Tibial nerve (tissue), 4 donors: ENCODE measurements around the gene HOXA4.

ENCODE experiments used
- EP300 ChIP-seq, 2 donors: sonication (generic); formaldehyde crosslinking; IDR thresholded peaks; one replicate each; pipeline ENCODE4 v1.6.1; 2017; ENCODE audit warnings: antibody characterized with exemption in 2 of 2, mild to moderate bottlenecking in 1 of 2
- TF ChIP-seq, protein P1 (sequence below), 5 experiments: fragments of 200-600 bp in 3 of 5; fragments of 450-650 bp in 2 of 5; sonication (generic) in 3 of 5; IDR thresholded peaks; one replicate each; pipeline ENCODE4 v1.5.1; 2016 to 2019; ENCODE audit warnings: antibody characterized with exemption in 5 of 5, mild to moderate bottlenecking in 3 of 5, moderate library complexity in 2 of 5

DNA sequence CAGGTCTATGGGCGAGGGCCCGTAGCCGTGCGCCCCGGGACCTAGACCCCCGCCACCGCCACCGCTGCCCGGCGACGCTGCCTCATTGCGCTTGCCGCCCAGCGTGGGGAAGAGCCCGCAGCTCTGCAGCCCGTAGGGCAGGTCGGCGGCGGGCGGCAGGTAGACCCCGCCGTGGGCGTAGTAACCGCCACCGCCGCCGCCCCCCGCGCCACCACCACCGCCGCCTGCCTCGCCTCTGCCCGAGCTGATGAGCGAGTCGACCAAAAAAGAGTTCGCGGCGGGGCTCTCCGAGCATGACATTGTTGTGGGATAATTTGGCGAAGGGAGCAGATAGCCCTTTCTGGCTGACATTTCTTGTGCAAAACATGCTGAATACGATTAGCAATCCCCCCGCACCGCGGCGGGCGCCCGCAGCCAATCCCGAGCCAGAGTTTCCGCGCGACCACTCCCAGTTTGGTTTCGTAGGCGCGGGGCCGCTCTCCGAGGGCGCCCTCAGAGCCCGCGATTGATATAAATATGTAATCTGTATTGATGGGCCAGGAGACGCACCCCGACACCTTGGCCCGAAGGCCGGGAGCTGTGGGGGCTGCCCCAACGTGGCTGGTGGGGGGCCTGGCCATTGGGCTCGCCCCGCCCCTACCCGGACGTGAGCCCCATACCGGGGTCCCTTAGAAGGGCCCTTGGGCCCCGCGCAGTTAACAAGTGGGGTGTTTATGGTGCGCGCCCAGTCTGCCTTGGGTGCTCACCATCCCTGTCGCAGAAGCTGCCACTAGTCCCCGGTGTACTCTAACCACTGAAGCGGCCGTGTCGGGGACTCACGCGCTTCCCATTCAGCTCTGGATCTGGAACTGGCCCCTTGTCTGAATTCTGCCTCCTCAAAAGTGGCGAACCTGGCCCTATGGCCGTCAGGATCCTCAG, 43.7 kb upstream of the HOXA4 start, which contains the start of gene HOXA10:
- peak in 1 of 2 donors; percentile 36 for TF ChIP-seq EP300 (IDR thresholded peaks at IDR 0.05)
- TF ChIP-seq, protein P1, sequence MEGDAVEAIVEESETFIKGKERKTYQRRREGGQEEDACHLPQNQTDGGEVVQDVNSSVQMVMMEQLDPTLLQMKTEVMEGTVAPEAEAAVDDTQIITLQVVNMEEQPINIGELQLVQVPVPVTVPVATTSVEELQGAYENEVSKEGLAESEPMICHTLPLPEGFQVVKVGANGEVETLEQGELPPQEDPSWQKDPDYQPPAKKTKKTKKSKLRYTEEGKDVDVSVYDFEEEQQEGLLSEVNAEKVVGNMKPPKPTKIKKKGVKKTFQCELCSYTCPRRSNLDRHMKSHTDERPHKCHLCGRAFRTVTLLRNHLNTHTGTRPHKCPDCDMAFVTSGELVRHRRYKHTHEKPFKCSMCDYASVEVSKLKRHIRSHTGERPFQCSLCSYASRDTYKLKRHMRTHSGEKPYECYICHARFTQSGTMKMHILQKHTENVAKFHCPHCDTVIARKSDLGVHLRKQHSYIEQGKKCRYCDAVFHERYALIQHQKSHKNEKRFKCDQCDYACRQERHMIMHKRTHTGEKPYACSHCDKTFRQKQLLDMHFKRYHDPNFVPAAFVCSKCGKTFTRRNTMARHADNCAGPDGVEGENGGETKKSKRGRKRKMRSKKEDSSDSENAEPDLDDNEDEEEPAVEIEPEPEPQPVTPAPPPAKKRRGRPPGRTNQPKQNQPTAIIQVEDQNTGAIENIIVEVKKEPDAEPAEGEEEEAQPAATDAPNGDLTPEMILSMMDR (IDR thresholded peaks at IDR 0.05), result no peak
